ENCODE measurements around the gene CDC34. TPM values are rescaled to one million over a fixed set of nuclear protein-coding genes. Genes with fewer than 3 reads are reported as not detected.

CDC34 gene
- total RNA-seq, 1 experiment from 2014 or later: 87.4 TPM

DNA sequence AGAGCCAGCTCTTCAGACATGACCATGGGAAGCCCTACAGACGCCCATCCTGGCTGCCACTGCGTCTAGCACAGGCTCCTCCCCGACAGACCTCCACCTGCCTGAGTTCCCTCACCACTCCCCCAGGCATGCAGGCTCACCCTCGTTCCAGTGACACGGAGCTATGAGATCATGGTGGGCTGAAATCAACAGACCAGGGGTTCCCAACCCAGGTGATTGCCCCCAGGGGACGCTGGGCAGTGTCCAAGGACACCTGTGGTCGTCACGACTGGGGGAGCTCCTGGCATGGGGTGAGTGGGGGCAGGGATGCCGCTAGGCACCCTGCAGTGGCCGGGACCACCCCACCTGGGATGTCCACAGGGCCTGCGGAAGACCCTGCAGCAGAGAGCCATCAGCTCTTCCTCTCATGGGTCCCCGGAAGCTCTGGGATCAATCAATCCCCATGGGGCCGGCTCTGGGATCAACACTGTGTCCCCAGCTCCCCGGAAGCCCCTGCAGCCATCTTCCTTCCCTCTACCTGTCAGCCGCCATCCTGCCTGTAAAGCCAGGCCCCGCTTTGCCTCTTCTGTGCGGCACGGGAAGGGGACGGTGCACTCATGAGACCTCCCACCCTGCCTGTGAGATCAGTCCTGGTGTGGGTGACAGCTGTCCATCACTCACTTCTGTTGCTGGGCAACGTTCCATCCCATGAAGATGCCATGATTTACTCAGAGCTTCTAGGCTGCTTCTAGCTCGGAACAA lies 48.1 kb upstream of the CDC34 start:
- no peaks in the 10 kb centered on the region for H3K79me2 ChIP-seq (ENCODE audit: insufficient read depth, low read length)
- H3K4me3 ChIP-seq (replicated peaks in 1 of 2; ENCODE audit: low read depth in 1 of 2, low read length in 2 of 2): no peak overlapping the region
- peaks cover 2 to 5% of the 10 kb centered on the region in 2 experiments; a peak in 2 of 4 replicates for H3K4me1 ChIP-seq (ENCODE audit: control insufficient read depth in 1 of 2, insufficient read depth in 2 of 2, low read length in 2 of 2)
- no peak overlapping the region for H3K27ac ChIP-seq (ENCODE audit: low read depth, low read length)
- H2AFZ ChIP-seq (ENCODE audit: low read depth, low read length, poor library complexity, severe bottlenecking): no peak overlapping the region
- ATAC-seq: no peak
- H3K9me3 ChIP-seq (ENCODE audit: control insufficient read depth in 1 of 2, insufficient read depth in 1 of 2, low read depth in 1 of 2, low read length in 2 of 2): peaks cover 0 to 15% of the 10 kb centered on the region in 2 experiments; a peak in 1 of 4 replicates
- DNase-seq (ENCODE audit: low read depth, low spot score): no peak
- CTCF ChIA-PET: no interaction called here
- RAD21 ChIA-PET (ENCODE audit: low non-redundant PET in 1 of 2, low total read pairs in 2 of 2, uncharacterized antibody in 2 of 2, unreplicated experiment in 2 of 2): no interaction called here
- no TSS peak for BruUV-seq (replicated peaks)
- H3K27me3 ChIP-seq (ENCODE audit: insufficient read depth, low read length): no peaks in the 10 kb centered on the region
- intact Hi-C loops (cut with micrococcal nuclease): no loop called here
- TF ChIP-seq FOSL1 (IDR thresholded peaks at IDR 0.05; ENCODE audit: low read depth): no peak
- no peak for TF ChIP-seq ELF1 (IDR thresholded peaks at IDR 0.05; ENCODE audit: borderline replicate concordance, low read depth)
- TF ChIP-seq, protein P1, sequence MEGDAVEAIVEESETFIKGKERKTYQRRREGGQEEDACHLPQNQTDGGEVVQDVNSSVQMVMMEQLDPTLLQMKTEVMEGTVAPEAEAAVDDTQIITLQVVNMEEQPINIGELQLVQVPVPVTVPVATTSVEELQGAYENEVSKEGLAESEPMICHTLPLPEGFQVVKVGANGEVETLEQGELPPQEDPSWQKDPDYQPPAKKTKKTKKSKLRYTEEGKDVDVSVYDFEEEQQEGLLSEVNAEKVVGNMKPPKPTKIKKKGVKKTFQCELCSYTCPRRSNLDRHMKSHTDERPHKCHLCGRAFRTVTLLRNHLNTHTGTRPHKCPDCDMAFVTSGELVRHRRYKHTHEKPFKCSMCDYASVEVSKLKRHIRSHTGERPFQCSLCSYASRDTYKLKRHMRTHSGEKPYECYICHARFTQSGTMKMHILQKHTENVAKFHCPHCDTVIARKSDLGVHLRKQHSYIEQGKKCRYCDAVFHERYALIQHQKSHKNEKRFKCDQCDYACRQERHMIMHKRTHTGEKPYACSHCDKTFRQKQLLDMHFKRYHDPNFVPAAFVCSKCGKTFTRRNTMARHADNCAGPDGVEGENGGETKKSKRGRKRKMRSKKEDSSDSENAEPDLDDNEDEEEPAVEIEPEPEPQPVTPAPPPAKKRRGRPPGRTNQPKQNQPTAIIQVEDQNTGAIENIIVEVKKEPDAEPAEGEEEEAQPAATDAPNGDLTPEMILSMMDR (IDR thresholded peaks at IDR 0.05 in 2 of 3, conservative IDR thresholded peaks at IDR 0.05 in 1 of 3; ENCODE audit: borderline replicate concordance in 1 of 3, insufficient read depth in 1 of 3, low read depth in 2 of 3, low read length in 2 of 3): no peak
- no peak for TF ChIP-seq SRF (IDR thresholded peaks at IDR 0.05; ENCODE audit: low read depth)
- no peak for TF ChIP-seq YY1 (IDR thresholded peaks at IDR 0.05; ENCODE audit: extremely low read depth, insufficient replicate concordance, low read depth, low read length)
- TF ChIP-seq SIN3A (IDR thresholded peaks at IDR 0.05; ENCODE audit: low read depth): no peak
- TF ChIP-seq CBX3 (IDR thresholded peaks at IDR 0.05; ENCODE audit: low read depth): no peak
- no peak for TF ChIP-seq POLR2AphosphoS5 (IDR thresholded peaks at IDR 0.05; ENCODE audit: low read depth, low read length)
- TF ChIP-seq, protein P2, sequence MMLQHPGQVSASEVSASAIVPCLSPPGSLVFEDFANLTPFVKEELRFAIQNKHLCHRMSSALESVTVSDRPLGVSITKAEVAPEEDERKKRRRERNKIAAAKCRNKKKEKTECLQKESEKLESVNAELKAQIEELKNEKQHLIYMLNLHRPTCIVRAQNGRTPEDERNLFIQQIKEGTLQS (IDR thresholded peaks at IDR 0.05): no peak
- TF ChIP-seq SP1 (IDR thresholded peaks at IDR 0.05; ENCODE audit: low read depth): no peak
- no peak for TF ChIP-seq CEBPB (IDR thresholded peaks at IDR 0.05; ENCODE audit: low read depth)
- TF ChIP-seq, protein P3, sequence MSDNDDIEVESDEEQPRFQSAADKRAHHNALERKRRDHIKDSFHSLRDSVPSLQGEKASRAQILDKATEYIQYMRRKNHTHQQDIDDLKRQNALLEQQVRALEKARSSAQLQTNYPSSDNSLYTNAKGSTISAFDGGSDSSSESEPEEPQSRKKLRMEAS (IDR thresholded peaks at IDR 0.05): no peak
- no peak for TF ChIP-seq TCF7L2 (IDR thresholded peaks at IDR 0.05; ENCODE audit: borderline replicate concordance, extremely low read depth, insufficient read depth, insufficient read length)
- TF ChIP-seq POLR2A (IDR thresholded peaks at IDR 0.05; ENCODE audit: borderline replicate concordance, extremely low read depth, insufficient read depth, insufficient read length): no peak
- POLR2A ChIA-PET: no interaction called here
- no peak overlapping the region for H3K4me2 ChIP-seq (ENCODE audit: low read length)
- no peaks in the 10 kb centered on the region for H3K36me3 ChIP-seq (ENCODE audit: control insufficient read depth in 1 of 2, insufficient read depth in 2 of 2, low read length in 2 of 2)
- H3K9me2 ChIP-seq (ENCODE audit: insufficient read depth): no peaks in the 10 kb centered on the region
- no peak overlapping the region for H3K9ac ChIP-seq (ENCODE audit: low read length)
- no peaks in the 10 kb centered on the region for H4K20me1 ChIP-seq (ENCODE audit: insufficient read depth)
